ENCODE data around the gene CCDC7. TPM values are rescaled to one million over a fixed set of nuclear protein-coding genes. Genes with fewer than 3 reads are reported as not detected.
A peak's percentile ranks its signal among the peaks of the same experiment; 100 is the strongest.

The CCDC7 gene
- total RNA-seq, 2 experiments from 2014 or later = 9.0 TPM

GRCh38 chr10:32413513-32413912, 32.4 kb upstream of the CCDC7 start:
- no peaks in the 10 kb centered on the region for H3K36me3 Mint-ChIP-seq (ENCODE audit: low read depth)
- DNase-seq = peak; percentile 73
- H3K27me3 Mint-ChIP-seq = no peaks in the 10 kb centered on the region
- ChIA-PET CTCF (no interaction called here), POLR2A (interaction anchor here (0.6 to 0.7 kb wide), 2 partner anchors 22 to 1708 kb away, joined by 3 read pairs; no protein-coding TSS in a partner anchor)
- intact Hi-C loops (cut with DNase I, micrococcal nuclease) = loop anchor here (1.0 kb wide), 2 partner anchors 34 to 169 kb away; no protein-coding TSS in a partner anchor
- H3K27ac Mint-ChIP-seq = no peak overlapping the region
- ATAC-seq = peak; percentile 98
- no peaks in the 10 kb centered on the region for H3K9me3 Mint-ChIP-seq (ENCODE audit: low read depth)
- peaks cover 9% of the 10 kb centered on the region for H3K4me1 Mint-ChIP-seq
- H3K4me3 Mint-ChIP-seq = no peak overlapping the region

DNA sequence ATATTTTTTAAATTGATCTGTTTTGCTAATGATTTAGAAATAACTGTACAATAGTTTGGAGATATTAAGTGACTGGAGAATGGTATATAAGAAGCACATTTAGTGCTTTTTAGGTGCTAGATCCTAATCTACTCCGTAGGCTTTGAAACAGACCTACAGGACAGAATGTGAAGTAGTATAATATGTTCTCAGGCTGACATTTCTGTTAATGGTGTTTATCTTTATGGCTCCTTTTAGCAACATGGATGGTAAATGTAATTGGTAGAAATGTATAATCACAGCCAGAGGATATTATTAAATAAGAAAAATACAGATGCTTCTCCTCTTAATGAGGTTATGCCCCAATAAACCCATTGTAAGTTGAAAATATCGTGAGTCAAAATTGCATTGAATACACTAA, 30.6 kb upstream of the CCDC7 start:
- POLR2A ChIA-PET = no interaction called here
- CTCF ChIA-PET = interaction anchor here (0.6 to 1.1 kb wide), 2 partner anchors 10 to 232 kb away, joined by 4 read pairs; no protein-coding TSS in a partner anchor

GRCh38 chr10:32417911-32418547, 27.9 kb upstream of the CCDC7 start:
- H3K36me3 Mint-ChIP-seq (ENCODE audit: low read depth) = no peaks in the 10 kb centered on the region
- no peak for ATAC-seq
- ChIA-PET CTCF (no interaction called here), POLR2A (no interaction called here)
- no peak overlapping the region for H3K27ac Mint-ChIP-seq
- H3K4me3 Mint-ChIP-seq = no peak overlapping the region
- intact Hi-C loops (cut with DNase I, micrococcal nuclease) = no loop called here
- peaks cover 9% of the 10 kb centered on the region for H3K4me1 Mint-ChIP-seq
- peaks cover 2% of the 10 kb centered on the region for H3K9me3 Mint-ChIP-seq (ENCODE audit: low read depth)
- no peak for DNase-seq
- H3K27me3 Mint-ChIP-seq = no peaks in the 10 kb centered on the region

More for the DNA sequence above, 30.6 kb upstream of the CCDC7 start:
- Mint-ChIP-seq H3K27me3 (no peaks in the 10 kb centered on the region), H3K36me3 (ENCODE audit: low read depth) (no peaks in the 10 kb centered on the region), H3K9me3 (ENCODE audit: low read depth) (no peaks in the 10 kb centered on the region), H3K27ac (no peak overlapping the region), H3K4me1 (peaks cover 9% of the 10 kb centered on the region), H3K4me3 (no peak overlapping the region)
- no peak for ATAC-seq
- intact Hi-C loops (cut with DNase I, micrococcal nuclease) = no loop called here
- DNase-seq = no peak

DNA sequence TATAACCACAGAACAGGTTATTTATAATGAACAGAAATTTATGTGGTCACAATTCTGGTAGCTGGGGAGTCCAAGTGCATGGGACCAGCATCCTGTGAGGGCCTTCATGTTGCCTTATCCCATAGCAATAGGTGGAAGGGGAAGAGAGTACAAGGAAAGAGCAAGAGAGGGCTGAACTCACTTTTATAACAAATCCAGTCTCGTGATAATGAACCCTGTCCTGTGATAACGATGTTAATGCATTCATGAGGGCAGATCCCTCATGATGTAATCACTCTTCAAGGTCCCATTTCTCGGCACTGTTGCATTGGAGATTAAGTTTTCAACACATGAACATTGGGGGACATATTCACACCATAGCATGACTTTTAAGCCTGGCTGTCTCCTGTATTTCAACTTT, 27.4 kb upstream of the CCDC7 start:
- intact Hi-C loops (cut with DNase I, micrococcal nuclease) = no loop called here
- ChIA-PET CTCF (no interaction called here), POLR2A (no interaction called here)
- DNase-seq (no peak), ATAC-seq (no peak)
- Mint-ChIP-seq H3K9me3 (ENCODE audit: low read depth) (peaks cover 2% of the 10 kb centered on the region), H3K4me1 (peaks cover 6% of the 10 kb centered on the region), H3K36me3 (ENCODE audit: low read depth) (peaks cover 3% of the 10 kb centered on the region), H3K27ac (no peak overlapping the region), H3K27me3 (no peaks in the 10 kb centered on the region), H3K4me3 (no peak overlapping the region)

GRCh38 chr10:32419615-32420014, 26.3 kb upstream of the CCDC7 start:
- Mint-ChIP-seq H3K4me3 (no peak overlapping the region), H3K4me1 (no peaks in the 10 kb centered on the region), H3K27me3 (no peaks in the 10 kb centered on the region), H3K36me3 (ENCODE audit: low read depth) (peaks cover 5% of the 10 kb centered on the region), H3K9me3 (ENCODE audit: low read depth) (peaks cover 2% of the 10 kb centered on the region), H3K27ac (no peak overlapping the region)
- intact Hi-C loops (cut with DNase I, micrococcal nuclease) = no loop called here
- ATAC-seq (no peak), DNase-seq (no peak)
- POLR2A ChIA-PET = no interaction called here
- CTCF ChIA-PET = no interaction called here

DNA sequence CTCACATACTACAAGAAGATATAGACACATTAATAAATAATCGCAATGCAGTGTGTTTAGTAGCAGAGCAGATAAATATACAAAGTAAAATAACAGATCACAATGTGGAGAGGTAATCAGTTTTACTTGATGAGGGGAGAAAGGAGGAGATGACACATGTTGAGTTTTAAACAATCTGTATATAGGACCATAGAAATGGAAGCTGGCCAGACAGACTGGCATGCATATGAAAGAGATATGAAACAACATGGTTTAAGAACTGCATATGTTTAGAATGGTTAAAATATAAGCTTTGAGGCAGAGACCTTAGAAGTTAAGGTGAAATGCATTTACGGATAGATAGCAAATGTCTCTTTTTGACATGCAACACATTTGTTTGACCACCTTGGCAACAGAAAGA, 19.8 kb upstream of the CCDC7 start:
- H3K27ac Mint-ChIP-seq = no peak overlapping the region
- H3K36me3 Mint-ChIP-seq (ENCODE audit: low read depth) = peaks cover 5% of the 10 kb centered on the region
- no peak overlapping the region for H3K4me3 Mint-ChIP-seq
- no peak for DNase-seq
- no peaks in the 10 kb centered on the region for H3K27me3 Mint-ChIP-seq
- H3K4me1 Mint-ChIP-seq = no peaks in the 10 kb centered on the region
- POLR2A ChIA-PET = no interaction called here
- ATAC-seq = no peak
- intact Hi-C loops (cut with DNase I, micrococcal nuclease) = no loop called here
- peaks cover 2% of the 10 kb centered on the region for H3K9me3 Mint-ChIP-seq (ENCODE audit: low read depth)
- CTCF ChIA-PET = interaction anchor here (0.7 to 0.9 kb wide), 2 partner anchors 20 to 1578 kb away, joined by 3 read pairs; no protein-coding TSS in a partner anchor

- Mint-ChIP-seq H3K36me3 (ENCODE audit: low read depth) (no peaks in the 10 kb centered on the region), H3K27ac (no peak overlapping the region), H3K4me3 (no peak overlapping the region), H3K4me1 (peaks cover 14% of the 10 kb centered on the region), H3K9me3 (ENCODE audit: low read depth) (peaks cover 4% of the 10 kb centered on the region), H3K27me3 (no peaks in the 10 kb centered on the region)
- CTCF ChIA-PET = no interaction called here
- POLR2A ChIA-PET = interaction anchor here (0.6 to 0.7 kb wide), 2 partner anchors 50 kb away, joined by 4 read pairs; no protein-coding TSS in a partner anchor
- intact Hi-C loops (cut with DNase I, micrococcal nuclease) = no loop called here
- no peak for DNase-seq
- ATAC-seq = no peak
Measured at GRCh38 chr10:32433542-32433941, 12.4 kb upstream of the CCDC7 start.

- Mint-ChIP-seq H3K4me3 (no peak overlapping the region), H3K27ac (no peak overlapping the region), H3K9me3 (ENCODE audit: low read depth) (peaks cover 4% of the 10 kb centered on the region), H3K4me1 (peaks cover 14% of the 10 kb centered on the region), H3K36me3 (ENCODE audit: low read depth) (no peaks in the 10 kb centered on the region), H3K27me3 (no peaks in the 10 kb centered on the region)
- CTCF ChIA-PET = interaction anchor here (1.1 to 1.6 kb wide), 3 partner anchors 9 to 68 kb away, joined by 3 to 6 read pairs (median 4); partner anchors contain the start of gene CCDC7
- intact Hi-C loops (cut with DNase I, micrococcal nuclease) = no loop called here
- no peak for DNase-seq
- ATAC-seq = no peak
- POLR2A ChIA-PET = no interaction called here
Measured at GRCh38 chr10:32436215-32436614, 9.7 kb upstream of the CCDC7 start.

- CTCF ChIA-PET = interaction anchor here (0.6 to 0.9 kb wide), 2 partner anchors 12 to 42 kb away, joined by 3 to 4 read pairs; no protein-coding TSS in a partner anchor
- no peak overlapping the region for H3K27ac Mint-ChIP-seq
- no peak overlapping the region for H3K4me3 Mint-ChIP-seq
- H3K27me3 Mint-ChIP-seq = no peaks in the 10 kb centered on the region
- peaks cover 14% of the 10 kb centered on the region for H3K4me1 Mint-ChIP-seq
- intact Hi-C loops (cut with DNase I, micrococcal nuclease) = no loop called here
- ATAC-seq = no peak
- POLR2A ChIA-PET = no interaction called here
- peaks cover 4% of the 10 kb centered on the region for H3K9me3 Mint-ChIP-seq (ENCODE audit: low read depth)
- H3K36me3 Mint-ChIP-seq (ENCODE audit: low read depth) = no peaks in the 10 kb centered on the region
- DNase-seq = no peak
Measured at GRCh38 chr10:32437334-32437733, 8.6 kb upstream of the CCDC7 start.

- intact Hi-C loops (cut with DNase I, micrococcal nuclease) = loop anchor here (5.0 to 10.0 kb wide), 4 partner anchors 390 to 1128 kb away; partner anchors contain the start of genes KIF5B (in 1 of the 2) and ZEB1 (in 1 of the 2)
- peak; percentile 6 for DNase-seq
- CTCF ChIA-PET = interaction anchor here (1.1 to 1.8 kb wide), 7 partner anchors 9 to 709 kb away, joined by 3 to 6 read pairs (median 5); no protein-coding TSS in a partner anchor
- Mint-ChIP-seq H3K9me3 (ENCODE audit: low read depth) (no peaks in the 10 kb centered on the region), H3K36me3 (ENCODE audit: low read depth) (peaks cover 3% of the 10 kb centered on the region), H3K4me3 (peak overlapping the region; percentile 82), H3K27me3 (no peaks in the 10 kb centered on the region), H3K4me1 (peaks cover 10% of the 10 kb centered on the region), H3K27ac (peak overlapping the region; percentile 96)
- no peak for ATAC-seq
- POLR2A ChIA-PET = no interaction called here
Measured at GRCh38 chr10:32445036-32445435, 904 bp upstream of the CCDC7 start.

GRCh38 chr10:32446536-32447406, 831 bp downstream of the CCDC7 start:
- ChIA-PET CTCF (interaction anchor here (1.0 kb wide), 1 partner anchor 13 kb away, joined by 3 read pairs; no protein-coding TSS in a partner anchor), POLR2A (interaction anchor here (0.6 to 1.0 kb wide), 2 partner anchors 61 to 296 kb away, joined by 4 to 5 read pairs; no protein-coding TSS in a partner anchor)
- no peak for DNase-seq
- intact Hi-C loops (cut with DNase I, micrococcal nuclease) = loop anchor here (1.0 to 10.0 kb wide), 11 partner anchors 16 to 1129 kb away; partner anchors contain the start of genes KIF5B (in 2 of the 2), ARHGAP12 (in 1 of the 2), EPC1 (in 1 of the 2) and ITGB1 (in 1 of the 2)
- Mint-ChIP-seq H3K4me1 (peaks cover 10% of the 10 kb centered on the region), H3K9me3 (ENCODE audit: low read depth) (no peaks in the 10 kb centered on the region), H3K27me3 (no peaks in the 10 kb centered on the region), H3K36me3 (ENCODE audit: low read depth) (peaks cover 8% of the 10 kb centered on the region), H3K4me3 (peak overlapping the region; percentile 82), H3K27ac (peak overlapping the region; percentile 99)
- ATAC-seq = no peak
